NOMO-1 (cell line): ENCODE data around the gene MRPL33.

ENCODE experiments used
- DNase-seq, 2 experiments: peaks; one replicate each; lab custom pipeline; 2025; ENCODE audit not compliant: unreplicated experiment in 2 of 2; lab: John Stamatoyannopoulos, UW

Gene MRPL33

GRCh38 chr2:27806311-27807059, 35.0 kb downstream of the MRPL33 start:
- no peak for DNase-seq

- no peak for DNase-seq
Observed at GRCh38 chr2:27807476-27807875, 36.0 kb downstream of the MRPL33 start.

GRCh38 chr2:27808418-27808817, 36.9 kb downstream of the MRPL33 start:
- no peak for DNase-seq

GRCh38 chr2:27808984-27809383, 37.5 kb downstream of the MRPL33 start:
- no peak for DNase-seq

- peak; percentile 93 to 100 for DNase-seq
Observed at GRCh38 chr2:27809761-27810241, 38.3 kb downstream of the MRPL33 start.

- DNase-seq = peak; percentile 37 to 45
Observed at GRCh38 chr2:27810455-27810854, 38.9 kb downstream of the MRPL33 start.

- no peak for DNase-seq
Observed at GRCh38 chr2:27811768-27812167, 40.2 kb downstream of the MRPL33 start.

- DNase-seq = no peak
Observed at GRCh38 chr2:27814758-27815157, 43.2 kb downstream of the MRPL33 start.

GRCh38 chr2:27815860-27816438, 44.4 kb downstream of the MRPL33 start:
- no peak for DNase-seq

- no peak for DNase-seq
Observed at GRCh38 chr2:27822049-27822448, 50.5 kb downstream of the MRPL33 start.

- DNase-seq = no peak
Observed at GRCh38 chr2:27823135-27823534, 51.6 kb downstream of the MRPL33 start.

GRCh38 chr2:27823569-27823968, 52.0 kb downstream of the MRPL33 start:
- DNase-seq = no peak

GRCh38 chr2:27824401-27824800, 52.9 kb downstream of the MRPL33 start:
- DNase-seq = no peak

- DNase-seq = no peak
Observed at GRCh38 chr2:27828305-27828704, 56.8 kb downstream of the MRPL33 start.
